Stimulated activated naive CD4-positive, alpha-beta T cell treated with Interleukin-2 at 50 U/mL for 16 hours (primary cell): ENCODE measurements around the gene BEAN1.
"Not testable (repeated sequence)": the region's sequence is repeated elsewhere in the genome, so short reads cannot be mapped to it uniquely, and the experiment has no call there.

ENCODE experiments used
- DNase-seq: peaks from one replicate; lab custom pipeline; 2025; lab: John Stamatoyannopoulos, UW

The BEAN1 gene

DNA sequence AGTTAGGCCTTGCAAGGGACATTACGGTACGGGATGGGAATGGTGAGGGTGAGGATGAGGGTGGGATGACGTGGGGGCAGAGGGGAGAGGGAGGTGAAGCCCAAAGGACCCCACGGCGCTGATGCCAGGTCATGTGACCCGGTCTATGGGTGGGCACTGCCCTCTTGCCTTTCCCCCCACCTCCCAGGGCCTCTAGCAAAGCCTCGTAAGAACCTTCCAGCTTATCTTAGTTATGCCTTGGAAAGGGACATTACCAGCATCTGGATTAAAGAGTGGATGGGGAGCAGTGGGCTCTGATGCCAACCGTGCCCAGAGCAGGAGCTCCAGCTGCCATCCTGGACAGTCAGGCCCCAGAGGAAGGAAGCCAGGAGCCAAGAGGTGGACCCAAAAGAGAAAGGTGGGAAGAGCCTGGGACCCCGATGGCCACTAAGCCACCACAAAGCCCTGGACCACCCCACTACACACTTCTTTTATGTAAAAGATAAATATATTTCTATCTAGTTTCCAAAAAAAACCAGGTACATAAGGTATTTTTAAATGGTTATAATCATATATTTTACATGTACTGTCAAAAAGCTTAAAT, 81.9 kb downstream of the BEAN1 start:
- no peak for DNase-seq

DNA sequence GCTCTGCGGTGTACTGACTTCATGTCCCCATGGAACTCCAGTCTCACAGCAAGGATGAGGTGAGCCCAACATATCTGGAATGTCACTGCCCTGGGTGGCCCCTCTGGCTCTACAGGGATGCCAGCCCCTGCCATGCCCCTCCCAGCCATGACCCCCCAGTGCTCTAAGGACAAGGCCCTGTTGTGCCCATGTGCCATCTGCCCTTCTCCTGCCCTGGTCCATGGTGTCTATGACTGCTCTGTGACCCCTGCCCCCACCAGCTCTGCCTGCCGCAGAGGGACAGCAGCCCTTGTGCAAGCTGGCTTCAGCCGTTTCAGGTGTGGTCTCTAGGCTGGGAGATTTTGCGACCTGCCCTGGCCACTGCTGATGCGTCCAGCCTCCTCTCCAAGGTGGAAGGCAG, 82.5 kb downstream of the BEAN1 start:
- no peak for DNase-seq

- no peak for DNase-seq
Observed at GRCh38 chr16:66510298-66510697, 83.2 kb downstream of the BEAN1 start.

- no peak for DNase-seq
Observed at GRCh38 chr16:66510711-66511601, 83.9 kb downstream of the BEAN1 start.

DNA sequence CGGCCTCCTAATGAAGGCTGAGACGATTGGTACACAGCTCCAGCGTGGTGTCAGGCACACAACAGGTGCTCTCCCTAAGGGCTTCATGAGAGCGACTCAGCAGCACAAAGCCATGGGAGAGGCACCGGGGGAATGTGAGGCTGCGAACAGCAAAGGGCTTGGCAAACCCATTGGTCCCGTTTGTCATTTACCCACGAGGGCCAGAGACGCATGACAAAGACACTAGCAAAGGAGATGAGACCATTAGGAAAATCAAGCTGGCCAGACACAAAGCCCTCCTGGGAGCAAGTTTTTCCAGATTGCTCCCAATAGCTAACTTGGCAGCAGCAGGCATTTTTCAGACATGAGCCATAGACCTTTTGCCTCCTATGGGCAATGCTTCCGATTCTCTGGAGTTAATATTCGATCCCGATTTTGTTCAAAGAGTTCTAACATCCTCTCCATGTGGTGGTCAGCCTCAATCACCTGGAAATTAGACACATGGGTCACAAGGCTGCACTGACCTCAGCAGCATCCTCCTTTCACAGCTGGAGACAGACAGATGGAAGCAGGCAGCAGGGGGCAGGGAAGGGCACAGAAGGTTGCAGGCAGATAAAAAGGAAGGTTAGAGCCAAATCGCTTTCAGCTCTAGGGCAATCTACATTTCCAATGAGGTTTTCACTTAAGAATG, 84.6 kb downstream of the BEAN1 start:
- no peak for DNase-seq

DNA sequence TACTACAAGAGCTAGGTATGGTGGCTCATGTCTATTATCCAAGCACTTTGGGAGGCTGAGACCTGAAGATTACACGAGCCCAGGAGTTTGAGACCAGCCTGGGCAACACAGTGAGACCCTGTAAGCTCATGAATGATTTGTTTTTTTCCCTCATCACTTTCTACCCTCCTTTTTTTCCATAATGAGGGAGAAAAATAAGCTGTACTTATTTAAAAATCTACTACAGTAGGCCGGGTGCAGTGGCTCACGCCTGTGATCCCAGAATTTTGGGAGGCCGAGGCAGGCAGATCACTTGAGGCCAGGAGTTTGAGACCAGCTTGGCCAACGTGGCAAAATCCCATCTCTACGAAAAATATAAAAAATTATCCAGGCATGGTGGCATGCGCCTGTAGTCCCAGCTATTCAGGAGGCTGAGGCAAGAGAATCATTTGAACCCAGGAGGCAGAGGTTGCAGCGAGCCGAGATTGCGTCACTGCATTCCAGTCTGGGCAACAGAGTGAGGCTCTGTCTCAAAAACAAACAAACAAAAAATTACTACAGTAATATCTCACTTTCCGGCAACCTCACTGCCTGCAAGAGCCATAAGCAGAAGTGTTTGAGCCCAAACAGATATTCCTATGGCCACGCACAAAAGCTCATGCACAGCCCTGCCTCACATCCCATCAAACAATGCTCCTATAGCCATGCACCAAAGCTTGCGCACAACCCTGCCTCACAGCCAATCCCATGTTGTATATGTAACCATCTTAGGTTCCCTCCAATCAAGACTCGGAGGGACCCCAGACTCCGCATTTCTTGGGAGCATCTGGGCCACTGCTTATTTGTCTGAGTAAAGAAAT, 85.4 kb downstream of the BEAN1 start:
- no peak for DNase-seq

DNA sequence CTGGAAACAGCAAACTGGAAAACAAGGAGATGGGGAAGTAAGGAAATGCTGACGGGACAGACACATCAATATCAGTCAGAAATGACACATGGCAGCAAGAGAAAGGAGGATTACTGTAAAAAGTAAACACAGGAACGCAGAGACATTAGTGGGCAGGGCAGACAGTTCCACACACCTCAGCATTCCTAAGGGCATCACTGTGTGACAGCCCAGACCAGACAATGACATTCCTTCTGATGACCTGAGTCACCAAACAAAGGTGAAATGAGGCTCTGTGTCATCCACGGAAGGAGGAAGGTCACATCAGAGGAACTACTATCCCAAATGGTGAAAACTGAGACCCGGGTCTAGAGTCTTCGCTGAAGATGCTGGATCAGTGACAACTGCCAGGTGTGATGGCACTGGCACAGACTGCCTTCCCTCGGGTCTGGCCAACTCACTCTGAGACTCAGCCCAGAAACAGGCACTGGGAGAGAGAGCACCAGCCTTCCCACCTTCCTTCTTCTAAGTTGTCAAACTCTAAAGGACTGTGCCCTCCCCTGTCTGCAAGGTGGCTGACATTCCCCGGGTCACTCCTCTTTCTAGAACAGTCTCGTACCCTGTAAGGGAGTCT, 86.1 kb downstream of the BEAN1 start:
- DNase-seq = no peak

- not testable (repeated sequence) for DNase-seq
Observed at GRCh38 chr16:66514391-66514790, 87.3 kb downstream of the BEAN1 start.

DNA sequence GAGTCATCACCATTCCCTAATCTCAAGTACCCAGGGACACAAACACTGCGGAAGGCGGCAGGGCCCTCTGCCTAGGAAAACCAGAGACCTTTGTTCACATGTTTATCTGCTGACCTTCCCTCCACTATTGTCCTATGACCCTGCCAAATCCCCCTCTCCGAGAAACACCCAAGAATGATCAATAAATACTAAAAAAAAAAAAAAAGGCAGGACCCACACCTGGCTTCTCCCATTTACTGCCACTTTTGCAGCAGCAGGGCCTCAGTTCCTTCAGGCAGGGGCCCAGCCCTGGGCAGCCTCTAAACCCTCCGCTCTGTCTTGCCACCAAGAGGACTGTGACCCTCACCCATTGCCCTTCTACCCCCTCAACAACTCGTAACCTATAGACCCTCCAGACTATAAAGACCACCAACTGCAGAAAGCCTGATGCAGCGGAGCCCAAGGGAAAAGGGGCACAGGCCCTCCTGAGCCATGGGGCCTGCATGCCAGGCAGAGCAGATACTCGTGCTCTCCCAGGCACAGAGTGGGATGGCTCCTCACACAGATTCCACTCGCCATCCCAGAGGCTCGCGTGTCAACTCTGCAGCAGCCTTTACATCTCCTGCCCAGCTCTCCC, 88.0 kb downstream of the BEAN1 start:
- not testable (repeated sequence) for DNase-seq

DNA sequence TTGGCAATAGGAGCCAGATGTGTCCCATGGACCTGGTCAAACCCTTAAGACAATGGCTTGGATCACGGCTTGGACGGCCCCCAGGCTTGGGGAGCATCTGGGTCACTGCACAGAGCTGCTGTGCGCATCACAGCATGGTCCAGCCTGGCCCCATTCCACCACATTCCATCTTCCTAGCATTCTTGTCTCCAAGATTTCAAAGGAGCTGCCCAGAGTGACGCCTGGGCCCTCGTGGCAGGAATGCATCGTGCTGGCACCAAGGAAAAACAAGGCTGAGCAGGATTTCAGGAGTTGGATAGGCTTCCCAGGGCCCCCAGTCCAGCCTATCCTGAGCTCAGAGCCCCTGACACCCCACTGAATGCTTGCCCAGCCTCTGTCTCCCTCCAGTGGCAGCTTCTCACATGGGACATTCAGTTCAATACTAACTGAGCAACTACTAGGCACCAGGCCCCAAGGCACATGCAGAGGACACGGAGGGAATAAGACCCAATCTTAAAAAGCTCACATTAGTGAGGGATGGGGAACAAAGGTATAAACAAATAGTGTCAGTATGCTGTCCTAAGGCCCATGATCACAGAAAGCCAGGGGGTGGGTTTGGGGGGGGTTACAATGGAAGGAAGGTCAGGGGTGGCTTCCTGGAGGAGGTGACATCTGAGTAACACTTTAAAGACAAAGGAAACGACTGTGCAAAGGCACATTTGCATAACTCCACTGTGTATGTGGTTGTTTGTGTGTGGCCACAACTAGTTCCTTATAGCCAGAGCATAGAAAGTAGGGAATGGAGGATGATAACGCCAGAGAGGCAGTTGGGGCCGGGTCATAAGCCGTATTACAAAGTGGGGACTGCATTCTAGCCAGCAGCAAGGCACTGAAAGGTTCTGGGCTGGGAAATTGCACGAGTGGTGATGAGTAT, 88.8 kb downstream of the BEAN1 start:
- DNase-seq = no peak

- no peak for DNase-seq
Observed at GRCh38 chr16:66516509-66516807, 89.4 kb downstream of the BEAN1 start.

- peak; percentile 67 for DNase-seq
Observed at GRCh38 chr16:66516808-66517585, 89.9 kb downstream of the BEAN1 start.

- DNase-seq = no peak
Observed at GRCh38 chr16:66517586-66518263, 90.6 kb downstream of the BEAN1 start.

- DNase-seq = no peak
Observed at GRCh38 chr16:66519482-66520373, 92.6 kb downstream of the BEAN1 start.

DNA sequence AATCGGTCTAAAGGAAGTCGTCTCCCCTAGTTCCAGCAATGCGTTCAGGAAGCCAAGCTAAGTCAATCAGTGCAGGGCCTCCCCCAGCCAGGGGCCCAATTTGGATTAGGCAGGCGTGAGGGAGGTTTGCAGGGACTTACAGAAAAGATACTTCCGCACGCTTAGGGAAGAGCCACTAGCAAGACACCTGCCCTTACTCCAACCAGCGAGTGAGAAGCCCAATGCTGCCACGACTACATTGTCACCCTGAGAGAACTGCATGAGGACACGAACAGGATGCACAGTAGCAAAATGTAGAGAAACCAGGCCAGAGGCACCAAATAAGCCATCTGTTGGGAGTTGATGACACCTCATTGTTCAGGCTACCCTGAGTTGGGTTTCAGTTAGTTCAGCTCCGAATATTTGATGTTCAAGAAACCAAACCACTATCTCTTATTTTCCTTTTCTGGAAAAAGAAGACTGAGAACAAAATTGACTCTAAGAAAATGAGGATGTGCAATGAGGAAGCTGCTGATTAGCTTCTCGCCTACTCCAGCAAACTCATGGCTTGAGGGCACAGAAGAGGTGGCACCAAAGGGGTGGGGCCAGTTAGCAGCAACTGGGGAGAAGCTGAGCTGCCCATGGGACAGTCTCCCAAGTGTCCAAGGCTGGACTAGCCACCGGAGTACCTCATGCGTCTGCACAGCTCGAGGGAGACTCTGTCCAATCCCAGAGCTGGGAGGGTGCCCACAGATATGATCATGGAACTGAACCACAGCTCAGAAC, 93.5 kb downstream of the BEAN1 start:
- DNase-seq = no peak

DNA sequence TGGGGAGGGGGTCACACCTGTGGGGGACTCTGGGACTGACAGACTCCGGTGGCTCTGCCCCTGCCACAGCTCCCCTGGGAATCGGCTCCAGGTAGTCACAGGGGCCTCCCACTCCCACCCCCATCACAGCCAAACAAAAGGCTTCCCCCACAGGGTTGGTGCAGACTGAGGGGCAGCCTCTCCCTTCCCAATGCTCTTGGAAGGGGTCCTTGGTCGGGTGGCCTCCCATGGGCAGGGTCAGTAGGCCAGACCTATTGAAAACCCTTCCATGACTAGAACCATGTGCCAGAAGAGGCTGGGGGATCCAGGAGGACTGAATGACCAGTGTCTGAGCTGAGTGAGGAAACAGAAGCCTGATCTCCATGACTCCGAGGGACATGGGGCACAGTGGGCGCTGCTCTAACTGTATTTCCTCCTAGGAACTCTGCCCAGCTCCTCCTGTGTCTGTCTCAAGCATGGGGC, 94.2 kb downstream of the BEAN1 start:
- DNase-seq = no peak
